ENCODE data around the gene CSRP3. TPM values are rescaled to one million over a fixed set of nuclear protein-coding genes. Genes with fewer than 3 reads are reported as not detected.

The CSRP3 gene
- total RNA-seq, 1 donor from 2014 or later: not detected

DNA sequence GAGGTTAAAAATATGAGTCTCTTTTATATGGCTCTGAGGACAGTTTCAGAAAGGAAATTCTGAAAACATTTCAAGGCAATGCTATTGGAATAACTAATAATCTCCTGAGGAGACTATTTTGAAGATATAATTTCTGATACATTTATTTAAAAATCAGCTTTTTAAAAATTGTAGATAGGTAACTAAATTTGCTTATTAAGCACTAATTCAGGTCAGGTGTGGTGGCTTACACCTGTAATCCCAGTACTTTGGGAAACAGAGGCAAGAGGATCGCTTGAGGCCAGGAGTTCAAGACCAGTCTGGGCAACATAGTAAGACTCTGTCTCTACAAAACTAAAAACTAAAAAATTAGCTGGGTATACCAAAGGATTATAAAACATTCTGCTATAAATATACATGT, 67.8 kb downstream of the CSRP3 start:
- TF ChIP-seq, protein P1, sequence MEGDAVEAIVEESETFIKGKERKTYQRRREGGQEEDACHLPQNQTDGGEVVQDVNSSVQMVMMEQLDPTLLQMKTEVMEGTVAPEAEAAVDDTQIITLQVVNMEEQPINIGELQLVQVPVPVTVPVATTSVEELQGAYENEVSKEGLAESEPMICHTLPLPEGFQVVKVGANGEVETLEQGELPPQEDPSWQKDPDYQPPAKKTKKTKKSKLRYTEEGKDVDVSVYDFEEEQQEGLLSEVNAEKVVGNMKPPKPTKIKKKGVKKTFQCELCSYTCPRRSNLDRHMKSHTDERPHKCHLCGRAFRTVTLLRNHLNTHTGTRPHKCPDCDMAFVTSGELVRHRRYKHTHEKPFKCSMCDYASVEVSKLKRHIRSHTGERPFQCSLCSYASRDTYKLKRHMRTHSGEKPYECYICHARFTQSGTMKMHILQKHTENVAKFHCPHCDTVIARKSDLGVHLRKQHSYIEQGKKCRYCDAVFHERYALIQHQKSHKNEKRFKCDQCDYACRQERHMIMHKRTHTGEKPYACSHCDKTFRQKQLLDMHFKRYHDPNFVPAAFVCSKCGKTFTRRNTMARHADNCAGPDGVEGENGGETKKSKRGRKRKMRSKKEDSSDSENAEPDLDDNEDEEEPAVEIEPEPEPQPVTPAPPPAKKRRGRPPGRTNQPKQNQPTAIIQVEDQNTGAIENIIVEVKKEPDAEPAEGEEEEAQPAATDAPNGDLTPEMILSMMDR (IDR thresholded peaks at IDR 0.05): no peak
- intact Hi-C loops (cut with DNase I): no loop called here
- H3K4me1 ChIP-seq: no peaks in the 10 kb centered on the region

More for the DNA sequence above, 67.8 kb downstream of the CSRP3 start:
- Histone ChIP-seq H3K27me3 (no peaks in the 10 kb centered on the region), H3K36me3 (peaks cover 0 to 4% of the 10 kb centered on the region in 2 donors), H3K4me3 (no peak overlapping the region), H3K27ac (no peak overlapping the region), H3K9me3 (peaks cover 0 to 22% of the 10 kb centered on the region in 2 donors)
- DNase-seq (ENCODE audit: low spot score in 2 of 2): no peak

Other genes with a start within 250 kb of the CSRP3 start
- gene MRGPRX2, start 141.3 kb downstream of the CSRP3 start, total RNA-seq: not detected
- 5.2 TPM for gene ZDHHC13, start 84.8 kb downstream of the CSRP3 start, total RNA-seq
- gene E2F8, start 39.0 kb upstream of the CSRP3 start, total RNA-seq: 0.96 TPM